GM12878 (cell line): ENCODE data around the gene MBD2. TPM values are rescaled to one million over a fixed set of nuclear protein-coding genes. Genes with fewer than 3 reads are reported as not detected.

Experiments used
- ATAC-seq: fragments of 200-7000 bp; cut with Tn5 transposase; 3 replicates; pipeline ENCODE4 v1.9.1; 2020; ENCODE audit warnings: mild to moderate bottlenecking, moderate library complexity
- BruUV-seq: library from RNA; stranded (reverse); fragments of 400-500 nt; replicated peaks from 2 replicates; lab custom pipeline; 2021; lab: Mats Ljungman, UMichigan
- CTCF ChIA-PET: fragments of 300-600 bp; sonication (Branson Sonifier 250); formaldehyde crosslinking; extraction: SDS; loops from one replicate; lab custom pipeline; 2021; ENCODE audit warnings: inconsistent platforms; lab: Yijun Ruan, JAX
- POLR2A ChIA-PET: fragments of 350-600 bp; formaldehyde crosslinking; extraction: SDS; loops from one replicate; lab custom pipeline; 2021; ENCODE audit warnings: inconsistent platforms; lab: Charles Lee
- RAD21 ChIA-PET: fragments of 300-600 bp; sonication (Branson Sonifier 250); formaldehyde crosslinking; loops from one replicate; lab custom pipeline; 2023; ENCODE audit warnings: antibody characterized with exemption; ENCODE audit not compliant: unreplicated experiment; lab: Charles Lee
- SMC1A ChIA-PET: fragments of 300-600 bp; sonication (Branson Sonifier 250); formaldehyde crosslinking; loops from one replicate; lab custom pipeline; 2023; ENCODE audit not compliant: unreplicated experiment, uncharacterized antibody; lab: Charles Lee
- DNase-seq: peaks from one replicate; pipeline ENCODE4 v3.0.0-alpha.2; 2011; ENCODE audit warnings: low read depth, low spot score
- FAIRE-seq: peaks from 3 replicates; lab custom pipeline; 2011; peaks lifted over from hg19 to GRCh38; lab: Jason Lieb, UNC
- H2AFZ ChIP-seq: 2 replicates; pipeline ENCODE4 v1.6.0; 2011; ENCODE audit warnings: low read depth, low read length, control low read depth; ENCODE audit not compliant: control insufficient read depth
- H3K27ac ChIP-seq: 2 replicates; pipeline ENCODE4 v1.5.1; 2011; ENCODE audit warnings: control low read depth; ENCODE audit not compliant: control insufficient read depth, insufficient read depth
- H3K27me3 ChIP-seq, 2 experiments: replicated peaks in 1 of 2; 2 replicates each; pipeline versions ENCODE4 v1.6.0 to v1.6.1; 2011; ENCODE audit warnings: low read length in 1 of 2; ENCODE audit not compliant: control insufficient read depth in 2 of 2, insufficient read depth in 2 of 2
- H3K36me3 ChIP-seq, 2 experiments: 2 replicates each; pipeline ENCODE4 v1.5.1; 2011; ENCODE audit warnings: low read length in 1 of 2; ENCODE audit not compliant: control insufficient read depth in 2 of 2, insufficient read depth in 2 of 2
- H3K4me1 ChIP-seq: 2 replicates; pipeline ENCODE4 v1.6.1; 2011; ENCODE audit warnings: mild to moderate bottlenecking, low read length, moderate library complexity, mixed read lengths; ENCODE audit not compliant: control insufficient read depth, insufficient read depth
- H3K4me2 ChIP-seq: 2 replicates; pipeline ENCODE4 v1.6.0; 2011; ENCODE audit warnings: control low read depth; ENCODE audit not compliant: control insufficient read depth, insufficient read depth
- H3K4me3 ChIP-seq: fragments of 200-600 bp; sonication (generic); 2 replicates; pipeline ENCODE4 v1.5.1; 2016
- H3K79me2 ChIP-seq: 2 replicates; pipeline ENCODE4 v1.6.0; 2011; ENCODE audit warnings: low read length; ENCODE audit not compliant: control insufficient read depth, insufficient read depth
- H3K9ac ChIP-seq: 2 replicates; pipeline ENCODE4 v1.8.0; 2011; ENCODE audit warnings: low read length, control low read depth, mixed read lengths; ENCODE audit not compliant: control insufficient read depth, insufficient read depth
- H3K9me3 ChIP-seq: replicated peaks from 3 replicates; pipeline ENCODE4 v1.5.1; 2011; ENCODE audit warnings: mild to moderate bottlenecking, low read length; ENCODE audit not compliant: control insufficient read depth, insufficient read depth
- H4K20me1 ChIP-seq: 2 replicates; pipeline ENCODE4 v1.6.0; 2011; ENCODE audit not compliant: control insufficient read depth, insufficient read depth
- ATF7 ChIP-seq: fragments of 450-650 bp; IDR thresholded peaks from 2 replicates; pipeline ENCODE4 v1.6.1; 2016; ENCODE audit warnings: low read depth, mild to moderate bottlenecking
- BCL11A ChIP-seq: IDR thresholded peaks from 2 replicates; pipeline ENCODE4 v1.6.1; 2011; ENCODE audit warnings: low read depth, low read length
- BCL3 ChIP-seq: IDR thresholded peaks from 2 replicates; pipeline ENCODE4 v1.6.1; 2011; ENCODE audit warnings: borderline replicate concordance, low read depth, mild to moderate bottlenecking, moderate library complexity, low read length; ENCODE audit not compliant: insufficient read depth, poor library complexity, severe bottlenecking
- BHLHE40 ChIP-seq, 2 experiments: fragments of 450-650 bp in 1 of 2; IDR thresholded peaks; 2 replicates each; pipeline ENCODE4 v1.6.1; 2011 to 2017; ENCODE audit warnings: low read depth in 2 of 2, borderline replicate concordance in 1 of 2, improper control_type of control experiment in 1 of 2, low read length in 1 of 2, mild to moderate bottlenecking in 1 of 2
- EGR1 ChIP-seq, 2 experiments: IDR thresholded peaks; 1 replicate in 1 of 2; 2 replicates in 1 of 2; pipeline ENCODE4 v1.6.1; 2011 to 2012; ENCODE audit warnings: low read depth in 2 of 2, low read length in 2 of 2, borderline replicate concordance in 1 of 2, mild to moderate bottlenecking in 1 of 2, moderate library complexity in 1 of 2
- FOXK2 ChIP-seq: fragments of 450-650 bp; IDR thresholded peaks from 2 replicates; pipeline ENCODE4 v1.6.1; 2017; ENCODE audit warnings: mild to moderate bottlenecking, moderate library complexity
- FOXM1 ChIP-seq: IDR thresholded peaks from 2 replicates; pipeline ENCODE4 v1.6.1; 2012; ENCODE audit warnings: low read depth, mild to moderate bottlenecking, inconsistent platforms, low read length, moderate library complexity
- JUND ChIP-seq: IDR thresholded peaks from 2 replicates; pipeline ENCODE4 v1.6.1; 2012; ENCODE audit warnings: low read depth, mild to moderate bottlenecking, low read length, improper control_type of control experiment, moderate library complexity
- KAT2A ChIP-seq: conservative IDR thresholded peaks from 2 replicates; pipeline ENCODE4 v1.6.1; 2011; ENCODE audit warnings: low read depth, low read length; ENCODE audit not compliant: control insufficient read depth
- NR2F1 ChIP-seq: fragments of 450-650 bp; conservative IDR thresholded peaks from 2 replicates; pipeline ENCODE4 v1.6.1; 2017; ENCODE audit warnings: mild to moderate bottlenecking
- POLR2AphosphoS5 ChIP-seq: IDR thresholded peaks from 2 replicates; pipeline ENCODE4 v1.6.1; 2011; ENCODE audit warnings: mild to moderate bottlenecking, low read length, inconsistent platforms
- RAD51 ChIP-seq: fragments of 450-650 bp; IDR thresholded peaks from 2 replicates; pipeline ENCODE4 v1.6.1; 2016; ENCODE audit warnings: moderate library complexity, mild to moderate bottlenecking, inconsistent platforms
- RB1 ChIP-seq: fragments of 450-650 bp; formaldehyde crosslinking; IDR thresholded peaks from 2 replicates; pipeline ENCODE4 v1.6.1; 2017; ENCODE audit warnings: mild to moderate bottlenecking, borderline replicate concordance
- REST ChIP-seq: IDR thresholded peaks from 2 replicates; pipeline ENCODE4 v1.6.1; 2012; ENCODE audit warnings: mild to moderate bottlenecking, low read depth, low read length
- RUNX3 ChIP-seq: IDR thresholded peaks from 2 replicates; pipeline ENCODE4 v1.6.1; 2012; ENCODE audit warnings: low read length, inconsistent platforms
- TCF12 ChIP-seq: IDR thresholded peaks from 2 replicates; pipeline ENCODE4 v1.6.1; 2011; ENCODE audit warnings: low read depth, mild to moderate bottlenecking, low read length
- USF1 ChIP-seq: IDR thresholded peaks from 2 replicates; pipeline ENCODE4 v1.6.1; 2011; ENCODE audit warnings: borderline replicate concordance, low read depth, mild to moderate bottlenecking, moderate library complexity, mixed read lengths, low read length; ENCODE audit not compliant: insufficient read depth; ENCODE audit errors: extremely low read length
- ZSCAN29 ChIP-seq: fragments of 450-650 bp; IDR thresholded peaks from 2 replicates; pipeline ENCODE4 v1.6.1; 2017; ENCODE audit warnings: mild to moderate bottlenecking, moderate library complexity
- WGBS: methylation state at CpG from one replicate; pipeline ENCODE4 v1.1.6; 2016; ENCODE audit warnings: low lambda C conversion rate; ENCODE audit not compliant: insufficient replicate concordance, insufficient coverage; ENCODE audit errors: missing lambda C conversion rate; 5-methylcytosine and 5-hydroxymethylcytosine counted together
- in situ Hi-C: fragments of 300-500 bp; cut with MboI; formaldehyde crosslinking; loops from 9 replicates; pipeline ENCODE4 v1.14.3; 2018; ENCODE audit warnings: mixed read lengths
- intact Hi-C: fragments of 100-400 bp; cut with micrococcal nuclease; formaldehyde crosslinking; loops from one replicate; pipeline ENCODE4 v1.14.2; 2022; ENCODE audit not compliant: unreplicated experiment
- polyA plus RNA-seq, 11 experiments: library from polyadenylated mRNA; depleted of rRNA in 4 of 11; unstranded in 6 of 11; stranded (reverse) in 5 of 11; fragments of >200 nt; fragmentation: Nextera tagmentation in 4 of 11; fragmentation: Illumina TruSeq in 1 of 11; extraction: Ambion mirVana in 4 of 11; extraction: Trizol in 1 of 11; gene quantifications; 1 replicate in 1 of 11; 2 replicates in 10 of 11; pipeline versions ENCODE4 v1.2.1 to v1.2.3, GENCODE V29; 2011 to 2016; ENCODE audit warnings: inconsistent platforms in 2 of 11, missing spikeins in 2 of 11, low read depth in 1 of 11
- total RNA-seq, 4 experiments: library from RNA; depleted of rRNA in 3 of 4; stranded (reverse); fragments of >200 nt in 3 of 4; fragmentation: Illumina TruSeq in 1 of 4; extraction: Trizol in 1 of 4; gene quantifications; 2 replicates each; pipeline versions ENCODE4 v1.2.1 to v1.2.3, GENCODE V29; 2013 to 2021

Gene MBD2
- total and polyA plus RNA-seq, 10 of the 15 experiments (the other 5 are each of a cell fraction or from before 2014, with no cell fraction given): 24.1 to 276 (median 57.9) TPM

GRCh38 chr18:54261894-54262293 lies 37.4 kb upstream of the MBD2 start:
- no TSS peak for BruUV-seq
- H3K27ac ChIP-seq: peak overlapping the region; percentile 94
- DNase-seq (peak; percentile 85), FAIRE-seq (peak; percentile 96), ATAC-seq (peak; percentile 80)
- POLR2A ChIA-PET: no interaction called here
- RAD21 ChIA-PET: interaction anchor here (1.3 to 2.5 kb wide), 4 partner anchors 9 to 44 kb away, joined by 3 to 14 read pairs (median 8); partner anchors contain the start of gene MBD2
- H3K4me2 ChIP-seq: peak overlapping the region; percentile 87
- H2AFZ ChIP-seq: peak overlapping the region; percentile 25; the same call in 1 of the 2 replicates
- peak overlapping the region; percentile 44; the same call in 1 of the 2 replicates for H3K4me3 ChIP-seq
- CTCF ChIA-PET: interaction anchor here (0.6 to 2.5 kb wide), 4 partner anchors 9 to 49 kb away, joined by 3 to 13 read pairs (median 5); no protein-coding TSS in a partner anchor
- no peaks in the 10 kb centered on the region for H3K9me3 ChIP-seq
- SMC1A ChIA-PET: interaction anchor here (1.0 to 2.5 kb wide), 2 partner anchors 9 to 39 kb away, joined by 4 to 10 read pairs; no protein-coding TSS in a partner anchor
- peaks cover 49% of the 10 kb centered on the region for H3K4me1 ChIP-seq
- in situ Hi-C loops: loop anchor here (5.0 to 25.0 kb wide), 3 partner anchors 40 to 1050 kb away; partner anchors contain the start of gene MBD2
- 6% methylated on average over 3 of the region's 3 CpGs for WGBS
- H3K79me2 ChIP-seq: no peaks in the 10 kb centered on the region; the same call in 1 of the 2 replicates
- peak overlapping the region; percentile 65 for H3K9ac ChIP-seq
- intact Hi-C loops: loop anchor here (1.0 to 10.0 kb wide), 3 partner anchors 8 to 1053 kb away; no protein-coding TSS in a partner anchor
- no peaks in the 10 kb centered on the region for H3K36me3 ChIP-seq
- H4K20me1 ChIP-seq: no peaks in the 10 kb centered on the region
- no peaks in the 10 kb centered on the region for H3K27me3 ChIP-seq
- TF ChIP-seq RAD51 (peak; percentile 23; the same call in 1 of the 2 replicates), JUND (0 out of 2 replicates have a peak, but pooled peaks have one; percentile 31), NR2F1 (0 out of 2 replicates have a peak, but pooled peaks have one; percentile 18), RB1 (no peak), USF1 (no peak), EGR1 (IDR thresholded peaks at IDR 0.05; ENCODE audit: borderline replicate concordance in 1 of 2, low read depth in 2 of 2, low read length in 2 of 2) (peak in 1 of 2 experiments; percentile 91; a peak in 2 of 3 replicates), RUNX3 (peak; percentile 66), BCL3 (peak; percentile 41), BCL11A (peak; percentile 81; the same call in 1 of the 2 replicates), ATF7 (peak; percentile 84), FOXM1 (peak; percentile 67; the same call in 1 of the 2 replicates), FOXK2 (no peak), POLR2AphosphoS5 (no peak), TCF12 (0 out of 2 replicates have a peak, but pooled peaks have one; percentile 16), ZSCAN29 (no peak), KAT2A (no peak), REST (no peak), BHLHE40 (IDR thresholded peaks at IDR 0.05; ENCODE audit: borderline replicate concordance in 1 of 2, low read depth in 2 of 2, low read length in 1 of 2) (peak; percentile 52 to 53; a peak in 2 of 4 replicates)
